ENCODE data around the gene PARVB.

Gene PARVB

DNA sequence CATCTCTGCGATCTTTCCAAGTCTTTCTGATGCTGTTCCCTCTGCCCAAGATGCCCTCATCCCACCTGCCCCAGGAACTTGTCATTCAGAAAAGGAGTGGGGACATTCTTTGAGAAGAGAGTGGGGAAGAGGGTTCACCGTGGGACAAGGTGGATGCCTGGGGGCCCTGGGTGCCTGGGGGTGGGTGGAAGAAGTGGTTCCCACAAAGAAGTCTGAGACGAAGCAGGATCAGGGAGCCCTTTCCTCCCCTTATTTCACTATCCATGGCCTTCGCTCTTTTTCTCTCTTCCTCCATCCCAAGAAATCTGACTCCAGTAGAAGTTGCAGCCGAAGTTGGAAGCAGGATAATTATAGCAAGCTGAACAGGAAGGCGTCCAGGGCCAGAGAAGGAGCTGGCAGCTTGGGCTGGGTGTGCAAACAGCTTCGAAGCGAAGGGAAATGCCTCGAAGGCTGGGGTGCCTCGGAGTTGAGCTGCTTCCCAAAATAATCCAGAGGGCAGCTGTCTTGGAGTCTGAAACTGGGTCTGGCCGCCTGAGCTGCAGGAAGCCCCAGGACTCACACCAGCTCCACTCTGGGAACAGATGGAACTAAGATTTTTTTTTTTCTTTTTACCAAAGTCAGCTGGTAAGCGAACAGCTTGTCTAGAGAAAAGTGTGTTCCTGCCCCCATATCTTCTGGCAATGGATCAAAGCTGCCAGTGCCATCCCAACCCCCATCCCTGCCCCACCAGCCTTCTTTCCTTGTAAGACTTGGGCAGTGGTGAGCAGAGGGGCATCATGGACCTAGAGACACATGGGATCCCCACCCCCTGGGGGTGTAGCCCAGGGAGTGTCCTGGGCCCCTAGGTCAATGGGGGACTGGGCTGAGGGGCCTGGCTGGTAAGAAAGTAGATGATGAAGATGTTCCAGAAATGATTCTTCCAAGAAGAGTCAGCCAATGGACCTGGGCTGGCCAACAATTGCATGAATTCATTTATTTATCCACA lies 188.1 kb downstream of the PARVB start:
- Mint-ChIP-seq H3K27me3 (no peaks in the 10 kb centered on the region), H3K27ac (no peak overlapping the region), H3K36me3 (ENCODE audit: low read depth) (peaks cover 24% of the 10 kb centered on the region), H3K4me3 (no peak overlapping the region), H3K9me3 (peaks cover 20% of the 10 kb centered on the region), H3K4me1 (ENCODE audit: low read depth) (peaks cover 13% of the 10 kb centered on the region)

DNA sequence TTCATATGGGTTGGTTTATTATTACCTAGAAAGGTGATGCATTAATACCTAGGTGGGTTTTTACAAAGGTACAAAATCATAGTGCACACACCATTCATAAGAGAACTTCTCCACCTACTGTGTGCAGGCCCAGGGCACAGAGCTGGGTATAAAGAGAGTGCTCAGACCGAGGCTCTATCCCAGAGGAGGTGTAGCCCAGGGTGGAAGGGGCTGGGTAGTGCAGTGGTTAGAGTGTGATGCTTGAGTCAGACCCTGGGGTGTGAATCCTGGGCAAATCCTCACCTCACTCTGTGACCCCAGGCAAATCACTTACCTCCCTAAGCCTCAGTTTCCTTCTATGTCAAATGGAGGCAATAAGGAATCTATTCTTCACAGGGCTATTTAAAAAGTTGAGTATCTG lies 188.8 kb downstream of the PARVB start:
- H3K4me3 Mint-ChIP-seq, result no peak overlapping the region
- peaks cover 11% of the 10 kb centered on the region for H3K4me1 Mint-ChIP-seq (ENCODE audit: low read depth)
- no peaks in the 10 kb centered on the region for H3K27me3 Mint-ChIP-seq
- H3K36me3 Mint-ChIP-seq (ENCODE audit: low read depth), result peaks cover 24% of the 10 kb centered on the region
- H3K9me3 Mint-ChIP-seq, result peaks cover 20% of the 10 kb centered on the region
- H3K27ac Mint-ChIP-seq, result no peak overlapping the region

DNA sequence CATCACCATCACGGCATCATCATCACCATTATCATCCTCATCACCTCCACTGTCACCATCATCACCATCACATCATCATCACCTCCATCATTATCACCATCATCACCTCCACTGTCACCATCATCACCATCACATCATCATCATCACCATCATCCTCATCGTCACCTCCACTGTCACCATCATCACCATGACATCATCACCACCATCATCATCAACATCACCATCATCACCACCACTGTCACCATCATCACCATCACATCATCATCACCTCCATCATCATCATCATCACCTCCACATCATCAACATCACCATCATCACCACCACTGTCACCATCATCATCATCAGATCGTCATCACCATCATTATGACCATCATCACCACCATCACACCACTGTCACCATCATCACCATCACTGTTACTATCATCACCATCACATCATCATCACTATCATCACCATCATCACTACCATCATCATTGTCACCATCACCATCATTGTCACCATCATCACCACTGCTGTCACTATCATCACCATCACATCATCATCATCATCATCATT lies 189.5 kb downstream of the PARVB start:
- Mint-ChIP-seq H3K27me3 (no peaks in the 10 kb centered on the region), H3K36me3 (ENCODE audit: low read depth) (peaks cover 24% of the 10 kb centered on the region), H3K4me1 (ENCODE audit: low read depth) (peaks cover 6% of the 10 kb centered on the region), H3K27ac (no peak overlapping the region), H3K9me3 (peaks cover 20% of the 10 kb centered on the region), H3K4me3 (no peak overlapping the region)

DNA sequence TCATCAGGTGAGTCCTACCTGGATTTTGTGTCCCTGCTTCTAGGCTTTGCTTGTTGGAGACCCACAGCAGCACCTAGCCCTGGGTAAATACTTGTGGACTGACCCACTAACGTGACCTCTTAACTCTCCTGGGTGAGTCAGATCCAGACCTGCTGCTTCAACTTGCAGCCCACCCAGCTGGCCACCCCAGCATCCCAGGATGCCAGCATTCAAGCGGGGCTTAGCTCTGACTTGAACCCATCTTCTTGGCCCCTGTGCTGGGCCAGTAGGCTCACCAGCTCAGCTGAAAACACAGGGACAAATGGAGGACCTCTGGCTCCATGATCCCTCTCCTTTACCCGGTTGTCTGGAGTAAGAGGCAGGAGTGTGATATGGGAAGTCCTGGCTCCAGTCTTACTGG lies 190.1 kb downstream of the PARVB start:
- H3K4me3 Mint-ChIP-seq, result no peak overlapping the region
- no peaks in the 10 kb centered on the region for H3K4me1 Mint-ChIP-seq (ENCODE audit: low read depth)
- no peak overlapping the region for H3K27ac Mint-ChIP-seq
- peaks cover 19% of the 10 kb centered on the region for H3K36me3 Mint-ChIP-seq (ENCODE audit: low read depth)
- H3K9me3 Mint-ChIP-seq, result peaks cover 16% of the 10 kb centered on the region
- no peaks in the 10 kb centered on the region for H3K27me3 Mint-ChIP-seq

DNA sequence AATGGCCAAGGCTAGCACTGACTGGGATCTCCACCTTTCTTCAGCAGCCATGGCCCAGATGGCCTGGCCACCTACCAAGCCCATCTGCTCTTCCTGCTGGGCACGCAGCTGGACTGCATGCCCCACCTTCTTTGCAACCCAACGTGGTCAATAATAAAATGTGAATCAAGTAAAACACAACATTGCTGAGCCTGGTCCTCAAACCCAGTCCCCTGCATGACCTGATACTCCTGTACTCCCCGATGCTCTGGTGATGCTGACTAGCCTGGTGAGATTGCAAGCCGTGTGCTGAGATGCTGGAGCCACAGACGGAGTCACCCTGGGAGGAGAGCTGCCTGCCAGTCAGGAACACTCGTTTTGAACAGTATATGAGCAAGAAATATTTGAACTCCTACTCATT lies 190.7 kb downstream of the PARVB start:
- no peak overlapping the region for H3K4me3 Mint-ChIP-seq
- H3K27ac Mint-ChIP-seq, result no peak overlapping the region
- peaks cover 14% of the 10 kb centered on the region for H3K36me3 Mint-ChIP-seq (ENCODE audit: low read depth)
- no peaks in the 10 kb centered on the region for H3K4me1 Mint-ChIP-seq (ENCODE audit: low read depth)
- peaks cover 11% of the 10 kb centered on the region for H3K9me3 Mint-ChIP-seq
- H3K27me3 Mint-ChIP-seq, result no peaks in the 10 kb centered on the region

DNA sequence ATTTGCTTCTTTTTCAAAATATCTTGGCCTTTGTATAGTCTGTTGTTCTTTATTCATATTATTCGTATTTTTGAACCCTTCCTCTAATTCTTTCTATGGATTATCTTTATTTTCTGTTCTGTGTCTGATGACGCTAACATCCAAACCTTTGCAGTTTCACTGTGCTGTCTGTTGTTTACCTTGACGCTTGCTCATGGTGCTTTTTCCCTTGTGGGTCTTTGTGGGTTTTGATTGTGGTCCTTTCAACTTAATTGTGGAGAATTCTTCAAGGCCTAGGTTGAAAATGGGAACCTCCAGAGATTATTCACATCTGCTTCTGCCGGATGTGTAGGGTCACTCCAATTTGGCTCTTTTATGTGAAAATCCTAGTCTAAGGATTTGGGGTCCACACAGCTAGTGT lies 191.2 kb downstream of the PARVB start:
- no peak overlapping the region for H3K27ac Mint-ChIP-seq
- peaks cover 9% of the 10 kb centered on the region for H3K36me3 Mint-ChIP-seq (ENCODE audit: low read depth)
- H3K4me1 Mint-ChIP-seq (ENCODE audit: low read depth), result no peaks in the 10 kb centered on the region
- no peaks in the 10 kb centered on the region for H3K27me3 Mint-ChIP-seq
- H3K4me3 Mint-ChIP-seq, result no peak overlapping the region
- peaks cover 6% of the 10 kb centered on the region for H3K9me3 Mint-ChIP-seq

DNA sequence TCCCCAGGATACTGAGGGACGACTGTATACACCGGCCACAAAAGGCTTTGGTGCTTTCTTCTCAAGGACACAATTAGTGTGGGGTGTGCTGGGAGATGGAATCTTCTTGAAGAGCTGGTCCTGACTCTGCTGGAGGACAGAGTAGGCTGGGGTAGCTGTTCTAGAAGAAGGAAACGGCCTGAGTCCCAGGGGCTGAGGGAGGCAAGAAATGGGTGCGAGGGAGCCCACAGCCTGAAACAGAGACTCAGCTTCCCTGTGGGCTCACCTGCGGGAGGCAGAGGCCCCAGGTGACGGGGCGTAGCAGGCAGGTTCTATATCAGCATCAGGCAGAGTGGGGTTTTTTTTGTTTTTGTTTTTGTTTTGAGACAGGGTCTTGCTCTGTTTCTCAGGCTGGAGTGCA lies 193.2 kb downstream of the PARVB start:
- Mint-ChIP-seq H3K36me3 (ENCODE audit: low read depth) (no peaks in the 10 kb centered on the region), H3K4me1 (ENCODE audit: low read depth) (no peaks in the 10 kb centered on the region), H3K27me3 (no peaks in the 10 kb centered on the region), H3K9me3 (no peaks in the 10 kb centered on the region), H3K27ac (no peak overlapping the region), H3K4me3 (no peak overlapping the region)

DNA sequence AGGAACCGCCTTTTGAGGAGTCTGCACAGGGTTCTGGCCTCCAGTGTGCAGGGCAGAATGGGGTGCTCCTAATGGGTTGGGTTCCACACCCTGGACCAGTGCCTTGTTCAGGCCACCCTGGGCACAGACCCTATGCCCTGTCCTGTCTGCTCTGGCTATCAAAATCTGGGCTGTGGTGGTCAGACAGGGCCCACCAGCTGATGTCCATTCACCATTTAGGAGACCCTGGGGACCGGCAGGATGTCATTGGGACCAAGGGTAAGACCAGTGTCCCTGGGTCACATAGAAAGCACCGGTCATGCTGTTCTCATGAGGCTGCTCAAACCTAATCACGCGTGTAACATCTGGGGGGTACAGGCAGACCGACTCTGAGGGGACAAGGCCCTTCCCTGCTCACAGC lies 194.0 kb downstream of the PARVB start:
- no peak overlapping the region for H3K27ac Mint-ChIP-seq
- H3K4me1 Mint-ChIP-seq (ENCODE audit: low read depth), result no peaks in the 10 kb centered on the region
- H3K36me3 Mint-ChIP-seq (ENCODE audit: low read depth), result no peaks in the 10 kb centered on the region
- no peaks in the 10 kb centered on the region for H3K9me3 Mint-ChIP-seq
- H3K4me3 Mint-ChIP-seq, result no peak overlapping the region
- H3K27me3 Mint-ChIP-seq, result no peaks in the 10 kb centered on the region

DNA sequence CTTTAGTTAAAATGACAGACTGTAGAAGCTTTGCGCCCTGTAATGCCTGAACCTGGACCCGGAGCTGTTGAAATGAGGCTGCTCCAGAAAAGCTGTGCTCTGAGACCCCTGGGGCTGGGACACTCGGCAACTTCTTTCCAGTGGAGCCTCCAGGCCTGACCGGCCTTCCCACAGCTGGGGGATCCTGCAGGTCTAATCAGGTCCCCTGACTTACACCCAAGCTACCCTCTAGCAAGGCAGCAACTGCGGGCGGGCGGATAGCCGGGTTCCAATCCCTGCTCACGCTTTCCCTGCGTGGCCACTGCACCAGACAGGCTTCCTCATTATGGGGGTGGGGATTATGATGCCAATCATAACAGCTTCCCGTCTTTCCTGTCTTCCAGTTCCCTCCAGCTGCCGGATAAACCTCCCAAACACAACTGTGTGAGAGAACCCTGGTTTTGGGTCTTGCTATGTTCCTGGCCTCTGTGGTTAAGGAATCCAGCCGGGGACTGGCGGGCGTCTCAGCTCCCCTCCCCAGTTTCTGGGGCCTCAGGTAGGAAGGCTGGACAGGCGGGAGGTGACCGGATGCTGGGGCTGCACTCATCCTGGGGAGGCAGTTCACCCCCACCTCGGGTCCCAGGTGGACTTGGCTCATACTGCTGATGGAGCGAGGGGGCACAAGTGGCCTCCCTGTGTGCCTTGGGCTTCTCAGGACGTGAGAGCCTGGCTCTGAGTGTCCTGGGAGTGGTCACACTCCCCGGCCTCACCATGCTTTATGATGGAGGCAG lies 195.2 kb downstream of the PARVB start:
- no peaks in the 10 kb centered on the region for H3K27me3 Mint-ChIP-seq
- H3K4me3 Mint-ChIP-seq, result no peak overlapping the region
- no peaks in the 10 kb centered on the region for H3K9me3 Mint-ChIP-seq
- no peaks in the 10 kb centered on the region for H3K36me3 Mint-ChIP-seq (ENCODE audit: low read depth)
- no peak overlapping the region for H3K27ac Mint-ChIP-seq
- H3K4me1 Mint-ChIP-seq (ENCODE audit: low read depth), result no peaks in the 10 kb centered on the region

DNA sequence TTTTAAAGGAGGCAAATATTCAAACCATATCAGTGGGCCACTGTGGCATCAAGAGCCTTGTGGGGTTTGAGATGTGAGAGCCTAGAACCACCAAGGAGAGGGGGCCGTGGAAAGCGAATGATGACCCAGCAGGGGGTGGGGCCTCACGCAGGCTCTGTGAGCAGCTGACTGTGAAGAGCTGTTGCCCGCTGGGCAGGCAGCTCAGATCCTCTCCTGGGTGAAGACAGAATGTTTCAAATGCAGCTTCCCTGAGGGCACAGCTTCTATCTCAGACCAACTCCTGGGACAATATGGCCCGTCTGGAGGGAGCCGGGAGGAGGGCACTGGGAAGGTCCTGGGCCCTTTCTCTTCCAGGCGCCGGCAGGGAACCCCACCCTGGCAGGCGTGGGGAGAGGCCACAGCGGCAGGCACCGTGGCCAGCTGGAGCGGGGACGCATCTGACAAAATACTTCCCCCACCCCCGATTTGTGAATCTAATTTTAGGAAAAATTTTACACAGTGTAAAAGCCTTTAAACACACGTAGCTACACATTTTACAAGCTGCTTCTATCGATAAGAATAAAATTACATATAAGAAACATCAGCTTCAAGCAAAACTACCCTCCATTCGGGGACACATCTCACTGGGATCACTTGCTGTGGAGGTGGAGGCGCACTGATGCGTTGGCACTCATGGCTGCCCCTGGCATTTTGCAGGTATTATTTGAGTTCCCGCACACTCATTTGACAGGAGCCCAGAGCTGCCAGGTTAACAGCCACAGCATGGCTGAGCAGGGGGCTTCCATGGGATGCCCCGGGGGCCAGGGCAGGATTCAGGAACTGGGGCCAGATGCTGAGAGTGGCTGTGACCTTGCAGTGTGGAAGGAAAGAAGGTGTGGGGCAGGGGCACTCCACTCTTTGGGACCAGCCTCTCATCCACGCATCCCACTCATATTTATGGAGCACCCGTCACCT lies 196.9 kb downstream of the PARVB start:
- H3K36me3 Mint-ChIP-seq (ENCODE audit: low read depth), result no peaks in the 10 kb centered on the region
- no peaks in the 10 kb centered on the region for H3K9me3 Mint-ChIP-seq
- H3K4me1 Mint-ChIP-seq (ENCODE audit: low read depth), result no peaks in the 10 kb centered on the region
- peaks cover 10% of the 10 kb centered on the region for H3K27me3 Mint-ChIP-seq
- no peak overlapping the region for H3K27ac Mint-ChIP-seq
- no peak overlapping the region for H3K4me3 Mint-ChIP-seq

DNA sequence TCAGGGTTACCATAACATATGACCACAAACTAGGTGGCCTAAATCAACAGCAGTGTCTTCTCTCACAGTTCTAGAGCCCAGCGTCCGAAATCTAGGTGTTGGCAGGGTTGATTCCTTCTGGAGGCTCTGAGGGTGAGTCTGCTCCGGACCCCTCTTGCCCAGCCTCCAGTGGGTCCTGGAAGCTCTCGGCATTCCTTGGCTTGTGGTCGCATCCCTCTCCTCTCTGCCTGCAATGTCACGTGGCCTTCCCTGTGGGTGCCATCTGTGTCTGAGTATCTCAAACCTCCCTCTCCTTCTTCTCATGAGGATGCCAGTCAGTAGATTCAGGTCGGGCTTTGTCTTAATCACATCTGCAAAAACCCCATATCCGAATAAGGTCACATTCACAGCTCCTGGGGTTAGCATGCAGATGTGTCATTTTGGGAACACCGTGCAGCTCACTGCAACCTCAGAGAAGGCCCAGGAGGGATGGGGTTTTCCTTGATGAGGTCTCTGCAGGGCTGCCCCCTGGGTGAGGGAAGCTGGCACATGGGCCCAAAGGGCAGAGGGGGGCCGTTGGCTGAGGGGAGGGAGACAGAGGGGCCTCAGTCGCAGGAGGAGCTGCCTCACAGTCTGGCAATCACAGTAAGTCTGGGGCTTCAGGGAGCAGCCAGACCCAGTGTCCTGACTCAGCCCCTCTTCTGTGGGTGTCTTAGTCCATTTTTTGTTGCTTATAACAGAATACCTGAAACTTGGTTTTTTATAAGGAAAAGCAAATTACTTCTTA lies 197.8 kb downstream of the PARVB start:
- Mint-ChIP-seq H3K27me3 (peaks cover 16% of the 10 kb centered on the region), H3K27ac (no peak overlapping the region), H3K9me3 (no peaks in the 10 kb centered on the region), H3K36me3 (ENCODE audit: low read depth) (no peaks in the 10 kb centered on the region), H3K4me3 (no peak overlapping the region), H3K4me1 (ENCODE audit: low read depth) (no peaks in the 10 kb centered on the region)

All from stimulated activated naive CD8-positive, alpha-beta T cell treated with anti-CD3 and anti-CD28 coated beads, Interleukin-15, Interleukin-2, amounts not matched to agents 100 ng/mL and 50 ng/mL, for 24 hours (primary cell).